GM20000 (cell line): ENCODE measurements around the gene DCTN2.

Experiments
- DNase-seq: peaks from one replicate; pipeline ENCODE4 v3.0.0; 2012; ENCODE audit warnings: low spot score
- TF ChIP-seq, protein P1 (sequence below): IDR thresholded peaks from 2 replicates; pipeline ENCODE4 v1.5.1; 2012; ENCODE audit warnings: mild to moderate bottlenecking, control low read depth; ENCODE audit errors: extremely low read depth, missing control alignments

Gene DCTN2

DNA sequence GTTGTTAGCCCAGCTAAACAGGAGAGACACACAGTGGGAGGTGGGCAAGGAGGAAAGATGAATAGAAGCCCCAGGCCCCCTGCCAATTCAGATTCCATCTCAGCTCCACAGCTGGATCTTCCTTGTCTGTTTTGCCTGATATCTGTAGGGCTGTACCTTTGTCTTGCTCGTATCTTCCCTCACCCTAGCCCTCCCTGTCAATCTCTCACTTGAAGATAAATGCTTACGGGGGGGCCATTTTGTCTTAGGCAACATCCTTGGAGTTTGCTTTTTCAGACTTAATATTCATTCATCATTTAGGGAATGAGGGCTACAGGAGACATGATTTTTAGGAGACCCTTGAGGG lies 5.3 kb upstream of the DCTN2 start:
- DNase-seq: no peak
- TF ChIP-seq, protein P1, sequence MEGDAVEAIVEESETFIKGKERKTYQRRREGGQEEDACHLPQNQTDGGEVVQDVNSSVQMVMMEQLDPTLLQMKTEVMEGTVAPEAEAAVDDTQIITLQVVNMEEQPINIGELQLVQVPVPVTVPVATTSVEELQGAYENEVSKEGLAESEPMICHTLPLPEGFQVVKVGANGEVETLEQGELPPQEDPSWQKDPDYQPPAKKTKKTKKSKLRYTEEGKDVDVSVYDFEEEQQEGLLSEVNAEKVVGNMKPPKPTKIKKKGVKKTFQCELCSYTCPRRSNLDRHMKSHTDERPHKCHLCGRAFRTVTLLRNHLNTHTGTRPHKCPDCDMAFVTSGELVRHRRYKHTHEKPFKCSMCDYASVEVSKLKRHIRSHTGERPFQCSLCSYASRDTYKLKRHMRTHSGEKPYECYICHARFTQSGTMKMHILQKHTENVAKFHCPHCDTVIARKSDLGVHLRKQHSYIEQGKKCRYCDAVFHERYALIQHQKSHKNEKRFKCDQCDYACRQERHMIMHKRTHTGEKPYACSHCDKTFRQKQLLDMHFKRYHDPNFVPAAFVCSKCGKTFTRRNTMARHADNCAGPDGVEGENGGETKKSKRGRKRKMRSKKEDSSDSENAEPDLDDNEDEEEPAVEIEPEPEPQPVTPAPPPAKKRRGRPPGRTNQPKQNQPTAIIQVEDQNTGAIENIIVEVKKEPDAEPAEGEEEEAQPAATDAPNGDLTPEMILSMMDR: no peak

DNA sequence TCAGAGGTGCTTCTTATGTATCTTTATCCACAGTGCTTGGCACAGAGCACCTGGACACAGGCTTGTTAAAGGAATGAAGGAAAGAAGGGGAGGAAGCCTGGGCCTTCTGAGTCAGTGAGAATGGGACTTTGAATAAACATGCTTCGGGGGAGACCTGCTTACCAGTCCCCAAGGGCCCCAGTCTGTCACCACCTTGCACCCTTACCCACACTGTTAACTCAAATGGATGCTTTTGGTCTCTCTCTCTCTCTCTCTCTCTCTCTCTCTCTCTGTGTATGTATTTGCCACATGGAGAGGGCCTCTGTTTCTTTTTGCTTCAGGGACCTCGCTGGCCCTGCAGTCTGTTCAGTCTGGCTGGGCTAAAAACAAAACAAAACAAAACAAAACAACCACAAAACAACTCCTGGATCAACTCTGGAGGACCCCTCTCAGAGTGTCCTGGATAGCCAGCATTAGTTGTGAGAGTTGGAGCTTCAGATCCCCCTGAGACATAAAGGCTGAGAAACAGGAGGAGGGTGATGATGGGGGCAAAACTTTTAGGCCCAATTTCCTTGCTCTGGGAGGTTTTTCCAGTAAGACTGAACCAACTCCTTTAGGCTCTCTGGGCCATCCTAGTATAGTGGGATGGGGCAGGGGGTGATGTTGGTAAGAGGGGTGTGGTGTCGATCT lies 4.8 kb upstream of the DCTN2 start:
- DNase-seq: no peak
- TF ChIP-seq, protein P1: no peak

DNA sequence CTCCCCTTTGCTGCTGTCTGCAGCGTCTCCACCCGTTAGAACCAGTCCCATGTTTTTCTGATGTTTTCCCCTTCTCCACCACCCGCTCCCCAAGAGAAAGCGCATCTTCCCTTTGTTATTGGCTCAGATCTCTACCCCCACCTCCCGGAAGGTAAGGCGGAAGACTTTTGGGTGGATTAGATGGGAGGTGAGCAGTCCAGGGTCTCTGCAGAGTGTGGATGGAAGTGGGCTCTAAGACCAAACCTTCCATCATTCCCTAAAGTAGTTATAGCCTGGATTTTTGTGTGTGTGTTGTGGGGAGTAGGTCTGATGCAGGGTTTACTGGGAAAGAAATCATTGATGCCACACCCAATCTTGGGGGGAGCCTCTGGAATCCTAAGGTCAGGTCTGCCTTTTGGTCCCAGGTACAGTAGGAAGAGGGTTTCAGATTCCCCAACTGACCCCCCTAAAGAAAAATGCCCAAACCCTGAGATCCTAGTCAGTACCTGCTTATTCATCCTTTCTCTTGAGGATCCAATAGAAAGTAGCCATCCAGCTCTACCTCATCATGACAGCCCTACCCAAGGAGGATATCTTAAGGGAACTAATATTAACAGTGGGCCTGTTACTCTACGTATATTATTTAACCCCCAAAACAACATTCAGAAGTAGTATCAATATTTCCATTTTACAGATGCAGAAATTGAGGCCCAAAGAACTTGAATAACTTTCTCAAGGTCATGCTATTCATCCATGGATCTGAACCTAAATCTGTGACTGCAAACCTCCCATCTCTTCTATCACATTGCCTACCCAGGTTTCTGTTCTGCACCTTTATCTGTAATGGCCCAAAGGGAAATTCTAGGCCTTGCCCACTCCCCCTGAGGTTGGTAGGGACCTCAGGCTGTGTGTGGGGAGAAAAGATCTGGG lies 3.9 kb upstream of the DCTN2 start:
- DNase-seq: no peak
- TF ChIP-seq, protein P1: no peak

DNA sequence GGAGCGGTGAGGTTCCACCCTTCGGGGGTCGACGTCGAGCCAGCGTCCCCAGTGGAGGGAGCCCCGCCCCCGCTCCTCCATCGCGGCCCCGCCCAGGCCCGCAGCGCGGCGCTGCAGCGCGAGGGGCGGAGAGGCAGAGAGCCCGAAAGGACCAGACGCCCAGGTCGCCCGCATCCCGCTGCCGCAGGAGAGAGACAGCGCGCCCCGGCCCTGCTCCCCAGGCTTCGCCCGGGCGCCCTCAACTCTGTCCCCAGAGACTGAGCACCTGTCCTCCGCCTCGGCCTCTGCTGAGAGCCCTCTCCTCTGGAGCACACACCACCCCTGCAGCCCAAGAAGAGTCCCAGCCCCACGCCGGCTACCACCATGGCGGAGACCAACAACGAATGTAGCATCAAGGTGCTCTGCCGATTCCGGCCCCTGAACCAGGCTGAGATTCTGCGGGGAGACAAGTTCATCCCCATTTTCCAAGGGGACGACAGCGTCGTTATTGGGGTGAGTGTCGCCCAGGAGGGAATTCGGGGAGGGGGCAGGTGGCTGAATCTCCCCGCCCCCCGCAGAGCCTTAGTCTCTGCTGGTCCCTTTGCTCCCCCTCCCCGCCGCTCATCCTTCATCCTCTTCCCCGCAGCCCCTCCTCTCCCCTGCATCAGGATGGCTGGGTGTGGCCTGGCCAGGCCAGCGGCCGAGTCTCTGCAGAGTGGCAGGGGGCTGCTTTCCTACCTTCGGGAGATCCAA lies 3.1 kb upstream of the DCTN2 start, which contains the start of gene KIF5A:
Gene KIF5A (plus strand): TSS at position 136 of the 732 bp plus-strand sequence. CDS start 228 bp downstream, at position 364.
- peak; percentile 72 for DNase-seq
- TF ChIP-seq, protein P1: no peak

DNA sequence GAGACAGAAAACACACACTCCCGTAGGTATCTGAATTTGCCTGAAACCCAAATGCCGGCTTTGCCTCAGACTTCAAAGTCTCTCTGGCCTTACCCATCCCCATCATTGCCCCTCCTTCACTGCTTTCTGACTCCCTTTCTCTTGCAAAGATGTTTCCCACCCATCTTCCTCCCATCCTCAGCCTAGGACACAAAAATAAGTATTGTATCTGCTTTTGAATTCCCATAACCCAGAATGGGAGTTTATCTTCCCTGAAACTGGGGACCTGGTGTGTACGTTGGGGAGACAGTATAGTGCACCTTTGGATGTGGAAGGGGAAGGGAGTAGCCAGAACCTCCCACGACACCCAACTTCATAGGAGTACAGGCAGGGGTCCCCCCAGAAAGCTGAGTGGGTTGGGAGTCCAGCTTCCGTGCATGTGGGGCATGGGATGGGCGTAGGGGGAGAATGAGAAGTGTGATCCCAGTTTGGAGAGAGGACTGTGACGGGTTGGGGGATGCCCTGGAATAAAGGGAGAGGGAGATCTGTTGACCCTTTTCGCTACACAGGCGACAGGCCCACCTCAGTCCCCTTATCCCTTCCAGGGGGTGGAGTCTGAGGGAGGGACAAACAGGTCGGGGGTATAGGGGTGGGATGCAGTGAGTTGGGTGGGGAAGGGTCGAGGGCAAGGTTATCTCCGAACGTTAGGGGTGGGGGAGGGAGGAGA lies 2.4 kb upstream of the DCTN2 start:
- peak; percentile 35 for DNase-seq
- TF ChIP-seq, protein P1: no peak

DNA sequence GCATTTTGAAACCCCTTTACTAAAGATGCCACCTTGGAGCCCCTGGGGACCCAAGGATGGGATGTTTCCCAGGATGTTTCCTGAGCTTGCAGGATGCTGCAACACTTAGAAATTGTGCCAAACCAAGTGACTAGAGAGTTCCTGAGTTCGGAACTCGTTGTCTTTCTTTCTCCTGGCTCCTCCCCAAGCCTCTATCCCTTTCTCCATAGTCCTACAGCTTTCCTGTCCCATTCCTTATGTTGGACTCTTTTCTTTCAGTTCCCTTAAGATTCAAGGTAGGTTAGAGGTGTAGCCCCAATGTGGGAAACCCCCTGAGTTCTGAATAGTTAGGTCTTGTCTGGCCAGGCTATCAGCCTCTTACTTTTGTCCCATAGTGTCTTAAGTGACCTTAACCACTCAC lies 1.5 kb upstream of the DCTN2 start:
- TF ChIP-seq, protein P1: no peak
- DNase-seq: peak; percentile 42
